ENCODE measurements around the gene TMEM175.

DNA sequence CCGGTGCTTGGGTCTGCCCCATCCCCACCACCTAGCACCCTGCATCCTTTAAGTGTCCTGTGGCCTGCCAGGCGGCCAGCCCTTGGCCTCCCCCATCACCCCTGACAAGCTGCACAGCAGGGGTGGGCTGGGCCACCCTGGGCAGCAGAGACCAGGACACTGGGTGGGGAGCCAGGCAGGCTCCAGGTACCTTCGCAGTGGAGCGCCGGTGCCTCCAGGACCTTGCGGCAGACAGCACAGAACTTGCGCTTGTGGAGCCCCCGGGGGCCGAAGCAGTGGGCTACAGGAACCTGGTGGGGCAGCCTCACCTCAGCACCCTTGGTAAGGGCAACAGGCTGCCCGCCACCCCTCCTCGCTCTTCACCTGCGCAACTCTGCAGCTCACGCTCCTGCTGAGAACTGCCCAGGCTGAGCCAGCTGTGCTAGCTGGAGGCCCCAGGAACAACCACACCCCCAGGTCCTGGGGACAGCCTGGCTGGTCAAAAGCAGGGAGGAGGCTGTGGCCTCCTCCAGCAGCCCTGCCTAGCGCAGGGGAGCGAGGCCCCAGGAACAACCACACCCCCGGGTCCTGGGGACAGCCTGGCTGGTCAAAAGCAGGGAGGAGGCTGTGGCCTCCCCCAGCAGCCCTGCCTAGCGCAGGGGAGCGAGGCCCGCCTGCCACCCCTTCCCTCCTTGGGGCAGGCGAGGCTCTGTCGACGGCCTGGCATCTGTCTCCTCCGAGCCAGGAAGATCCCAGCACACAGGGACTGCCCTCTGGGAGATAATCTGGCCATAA is 36.5 kb downstream of the TMEM175 start:
- TF ChIP-seq, protein P1, sequence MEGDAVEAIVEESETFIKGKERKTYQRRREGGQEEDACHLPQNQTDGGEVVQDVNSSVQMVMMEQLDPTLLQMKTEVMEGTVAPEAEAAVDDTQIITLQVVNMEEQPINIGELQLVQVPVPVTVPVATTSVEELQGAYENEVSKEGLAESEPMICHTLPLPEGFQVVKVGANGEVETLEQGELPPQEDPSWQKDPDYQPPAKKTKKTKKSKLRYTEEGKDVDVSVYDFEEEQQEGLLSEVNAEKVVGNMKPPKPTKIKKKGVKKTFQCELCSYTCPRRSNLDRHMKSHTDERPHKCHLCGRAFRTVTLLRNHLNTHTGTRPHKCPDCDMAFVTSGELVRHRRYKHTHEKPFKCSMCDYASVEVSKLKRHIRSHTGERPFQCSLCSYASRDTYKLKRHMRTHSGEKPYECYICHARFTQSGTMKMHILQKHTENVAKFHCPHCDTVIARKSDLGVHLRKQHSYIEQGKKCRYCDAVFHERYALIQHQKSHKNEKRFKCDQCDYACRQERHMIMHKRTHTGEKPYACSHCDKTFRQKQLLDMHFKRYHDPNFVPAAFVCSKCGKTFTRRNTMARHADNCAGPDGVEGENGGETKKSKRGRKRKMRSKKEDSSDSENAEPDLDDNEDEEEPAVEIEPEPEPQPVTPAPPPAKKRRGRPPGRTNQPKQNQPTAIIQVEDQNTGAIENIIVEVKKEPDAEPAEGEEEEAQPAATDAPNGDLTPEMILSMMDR (IDR thresholded peaks at IDR 0.05), result no peak
- TF ChIP-seq POLR2A (IDR thresholded peaks at IDR 0.05), result no peak

Data from body of pancreas (tissue), 4 donors.